Endothelial cell of umbilical vein (primary cell): ENCODE measurements around the gene GPR137B. TPM values are rescaled to one million over a fixed set of nuclear protein-coding genes. Genes with fewer than 3 reads are reported as not detected.

Source experiments
- BruUV-seq: library from RNA; stranded (reverse); fragments of 400-500 nt; replicated peaks from 2 replicates; lab custom pipeline; 2021; lab: Mats Ljungman, UMichigan
- CTCF ChIA-PET: fragments of 300-600, 350-600 bp; sonication (Branson Sonifier 250); formaldehyde crosslinking; loops from one replicate; lab custom pipeline; 2021; ENCODE audit warnings: antibody characterized with exemption, inconsistent platforms; lab: Charles Lee
- POLR2A ChIA-PET: fragments of 300-600, 350-600 bp; sonication (Branson Sonifier 250); formaldehyde crosslinking; loops from one replicate; lab custom pipeline; 2021; ENCODE audit warnings: antibody characterized with exemption, inconsistent platforms; lab: Charles Lee
- DNase-seq: peaks from one replicate; pipeline ENCODE4 v3.0.0-alpha.2; 2011; ENCODE audit warnings: low read depth, low spot score
- FAIRE-seq: peaks from 2 replicates; lab custom pipeline; 2011; peaks lifted over from hg19 to GRCh38; lab: Jason Lieb, UNC
- H2AFZ ChIP-seq: 2 replicates; pipeline ENCODE4 v1.6.0; 2012; ENCODE audit warnings: low read depth, low read length, control low read depth, inconsistent platforms
- H3K27ac ChIP-seq: 2 replicates; pipeline ENCODE4 v1.5.1; 2011; ENCODE audit warnings: low read depth, mild to moderate bottlenecking, control low read depth, low read length, moderate library complexity; ENCODE audit not compliant: insufficient read depth
- H3K27me3 ChIP-seq, 2 experiments: 2 replicates each; pipeline versions ENCODE4 v1.6.0 to v1.6.1; 2011; ENCODE audit warnings: low read length in 2 of 2, mixed read lengths in 1 of 2; ENCODE audit not compliant: control insufficient read depth in 2 of 2, insufficient read depth in 2 of 2
- H3K36me3 ChIP-seq, 2 experiments: 2 replicates in 1 of 2; 3 replicates in 1 of 2; pipeline ENCODE4 v1.5.1; 2011; ENCODE audit warnings: low read length in 2 of 2, mild to moderate bottlenecking in 1 of 2, moderate library complexity in 1 of 2; ENCODE audit not compliant: control insufficient read depth in 2 of 2, insufficient read depth in 2 of 2; ENCODE audit errors: extremely low read depth in 1 of 2
- H3K4me1 ChIP-seq: 3 replicates; pipeline ENCODE4 v1.5.1; 2011; ENCODE audit warnings: mild to moderate bottlenecking, low read length; ENCODE audit not compliant: control insufficient read depth, insufficient read depth; ENCODE audit errors: extremely low read depth
- H3K4me2 ChIP-seq: 2 replicates; pipeline ENCODE4 v1.6.1; 2011; ENCODE audit warnings: low read length, control low read depth, mixed read lengths; ENCODE audit not compliant: insufficient read depth
- H3K4me3 ChIP-seq, 3 experiments: fragments of 200-600 bp in 1 of 3; sonication (generic), shearing (Covaris generic) in 1 of 3; replicated peaks in 1 of 3; 2 replicates each; pipeline ENCODE4 v1.5.1; 2011 to 2016; ENCODE audit warnings: control low read depth in 3 of 3, low read length in 3 of 3, mild to moderate bottlenecking in 2 of 3, inconsistent platforms in 1 of 3, low read depth in 1 of 3, moderate library complexity in 1 of 3; ENCODE audit not compliant: insufficient read depth in 1 of 3
- H3K79me2 ChIP-seq: 2 replicates; pipeline ENCODE4 v1.6.0; 2012; ENCODE audit warnings: low read length, inconsistent platforms; ENCODE audit not compliant: control insufficient read depth, insufficient read depth
- H3K9ac ChIP-seq: replicated peaks from 2 replicates; pipeline ENCODE3; 2011; ENCODE audit warnings: low read length, control low read depth; ENCODE audit not compliant: insufficient read depth; ENCODE audit errors: extremely low read depth
- H3K9me1 ChIP-seq: replicated peaks from 3 replicates; pipeline ENCODE4 v1.6.0; 2011; ENCODE audit warnings: mild to moderate bottlenecking, low read length; ENCODE audit not compliant: control insufficient read depth, insufficient read depth; ENCODE audit errors: extremely low read depth
- H3K9me3 ChIP-seq: replicated peaks from 2 replicates; pipeline ENCODE4 v1.5.1; 2012; ENCODE audit warnings: low read length, inconsistent platforms; ENCODE audit not compliant: control insufficient read depth, insufficient read depth
- H4K20me1 ChIP-seq: replicated peaks from 2 replicates; pipeline ENCODE3; 2011; ENCODE audit warnings: mild to moderate bottlenecking, low read length; ENCODE audit not compliant: control insufficient read depth, insufficient read depth; ENCODE audit errors: extremely low read depth
- CTCF ChIP-seq, 2 donors: IDR thresholded peaks; 1 replicate in 1 of 2; 2 replicates in 1 of 2; pipeline ENCODE4 v1.5.1; 2011; ENCODE audit warnings: low read length in 2 of 2, mild to moderate bottlenecking in 2 of 2, moderate library complexity in 2 of 2, control low read depth in 1 of 2, inconsistent platforms in 1 of 2, low read depth in 1 of 2; ENCODE audit not compliant: insufficient read depth in 1 of 2; ENCODE audit errors: extremely low read depth in 1 of 2
- EZH2 ChIP-seq: IDR thresholded peaks from 2 replicates; pipeline ENCODE4 v1.6.1; 2012; ENCODE audit warnings: borderline replicate concordance, low read depth, mild to moderate bottlenecking, moderate library complexity, low read length, inconsistent platforms; ENCODE audit not compliant: severe bottlenecking
- FOS ChIP-seq: IDR thresholded peaks from 2 replicates; pipeline ENCODE4 v1.6.1; 2011; ENCODE audit warnings: mild to moderate bottlenecking, low read length, moderate library complexity, borderline replicate concordance; ENCODE audit not compliant: insufficient read depth
- GATA2 ChIP-seq: IDR thresholded peaks from 2 replicates; pipeline ENCODE4 v1.7.0; 2011; ENCODE audit warnings: low read depth, mild to moderate bottlenecking, moderate library complexity, mixed read lengths, low read length; ENCODE audit not compliant: insufficient read length, insufficient read depth
- JUN ChIP-seq: IDR thresholded peaks from 2 replicates; pipeline ENCODE4 v1.6.1; 2011; ENCODE audit warnings: borderline replicate concordance, low read depth; ENCODE audit not compliant: insufficient read length, insufficient read depth
- MAX ChIP-seq: IDR thresholded peaks from 2 replicates; pipeline ENCODE4 v1.6.1; 2011; ENCODE audit not compliant: insufficient read depth, insufficient read length
- MYC ChIP-seq: IDR thresholded peaks from one replicate; pipeline ENCODE4 v1.6.1; 2011; ENCODE audit warnings: mild to moderate bottlenecking, low read depth, low read length
- POLR2A ChIP-seq: IDR thresholded peaks from 2 replicates; pipeline ENCODE4 v1.6.1; 2012; ENCODE audit warnings: low read depth, mild to moderate bottlenecking, control low read depth, low read length
- POLR2AphosphoS5 ChIP-seq: IDR thresholded peaks from 2 replicates; pipeline ENCODE4 v1.6.1; 2012; ENCODE audit warnings: low read depth, mild to moderate bottlenecking, control low read depth, low read length, moderate library complexity; ENCODE audit not compliant: insufficient read depth
- dilution Hi-C: fragments of 300-500 bp; cut with MboI; formaldehyde crosslinking; loops from one replicate; pipeline ENCODE4 v1.15.0; 2019; ENCODE audit warnings: low sequenced_read_pairs; ENCODE audit not compliant: extremely low pct_ligation_motif_present
- intact Hi-C: fragments of 100-400 bp; cut with micrococcal nuclease; formaldehyde crosslinking; loops from one replicate; pipeline ENCODE4 v1.10.0; 2022
- polyA plus RNA-seq, 4 experiments: library from polyadenylated mRNA; depleted of rRNA in 3 of 4; stranded (reverse) in 3 of 4; unstranded in 1 of 4; fragments of >200 nt; gene quantifications; 2 replicates each; pipeline versions ENCODE4 v1.2.1 to v1.2.3, GENCODE V29; 2011 to 2012; ENCODE audit warnings: missing spikeins in 1 of 4
- total RNA-seq: library from RNA; stranded (reverse); gene quantifications from 2 replicates; pipeline ENCODE4 v1.2.3, GENCODE V29; 2021

The GPR137B gene
- total and polyA plus RNA-seq, 2 donors (not counting 3 experiments of a cell fraction or from before 2014, with no cell fraction given) = 7.8 to 11.9 TPM

DNA sequence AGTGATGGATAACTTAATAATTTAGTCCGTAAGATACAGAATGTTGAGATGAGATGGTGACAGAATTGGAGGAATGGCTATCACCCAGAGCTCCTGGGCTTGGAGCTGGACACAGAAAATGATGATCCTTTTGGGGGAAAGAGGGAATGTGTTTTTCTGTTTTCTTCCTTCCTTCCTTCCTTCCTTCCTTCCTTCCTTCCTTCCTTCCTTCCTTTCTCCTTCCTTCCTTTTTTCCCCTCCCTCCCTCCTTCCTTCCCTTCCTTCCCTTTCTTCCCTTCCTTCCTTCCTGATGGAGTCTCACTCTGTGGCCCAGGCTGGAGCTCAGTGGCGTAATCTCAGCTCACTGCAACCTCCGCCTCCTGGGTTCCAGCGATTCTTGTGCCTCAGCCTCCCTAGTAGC is 2.8 kb upstream of the GPR137B start:
- dilution Hi-C loops = no loop called here
- BruUV-seq = no TSS peak
- CTCF ChIA-PET = no interaction called here
- Histone ChIP-seq H2AFZ (no peak overlapping the region), H3K27ac (no peak overlapping the region), H3K9me3 (no peaks in the 10 kb centered on the region), H3K4me3 (no peak overlapping the region), H3K36me3 (no peaks in the 10 kb centered on the region), H3K9ac (no peak overlapping the region), H3K79me2 (no peaks in the 10 kb centered on the region), H4K20me1 (no peaks in the 10 kb centered on the region), H3K9me1 (no peaks in the 10 kb centered on the region), H3K4me2 (no peak overlapping the region), H3K4me1 (peaks cover 16% of the 10 kb centered on the region), H3K27me3 (peaks cover 12 to 16% of the 10 kb centered on the region in 2 experiments)
- DNase-seq (no peak), FAIRE-seq (peak; percentile 15)
- POLR2A ChIA-PET = no interaction called here
- intact Hi-C loops = no loop called here
- TF ChIP-seq MYC = no peak
- TF ChIP-seq POLR2A = no peak
- no peak for TF ChIP-seq CTCF (IDR thresholded peaks at IDR 0.05; ENCODE audit: extremely low read depth in 1 of 2, insufficient read depth in 1 of 2, low read depth in 1 of 2, low read length in 2 of 2)
- TF ChIP-seq EZH2 = no peak
- TF ChIP-seq FOS = no peak
- no peak for TF ChIP-seq GATA2
- no peak for TF ChIP-seq MAX
- TF ChIP-seq JUN = no peak
- TF ChIP-seq POLR2AphosphoS5 = no peak
